HFF-Myc (cell line): ENCODE data around the gene NLRP5.
"Not testable (repeated sequence)": the region's sequence is repeated elsewhere in the genome, so short reads cannot be mapped to it uniquely, and the experiment has no call there.

ENCODE experiments used
- DNase-seq: peaks from one replicate; pipeline ENCODE4 v3.0.0-alpha.2; 2011; ENCODE audit warnings: low read depth; ENCODE audit errors: extremely low read depth
- H3K4me3 ChIP-seq: replicated peaks from 2 replicates; pipeline ENCODE4 v1.5.1; 2011; ENCODE audit warnings: low read depth, mild to moderate bottlenecking, control low read depth, low read length
- TF ChIP-seq, protein P1 (sequence below): IDR thresholded peaks from 2 replicates; pipeline ENCODE4 v1.5.1; 2012; ENCODE audit warnings: mild to moderate bottlenecking, low read depth, low read length, control low read depth; ENCODE audit errors: missing control alignments

The NLRP5 gene

DNA sequence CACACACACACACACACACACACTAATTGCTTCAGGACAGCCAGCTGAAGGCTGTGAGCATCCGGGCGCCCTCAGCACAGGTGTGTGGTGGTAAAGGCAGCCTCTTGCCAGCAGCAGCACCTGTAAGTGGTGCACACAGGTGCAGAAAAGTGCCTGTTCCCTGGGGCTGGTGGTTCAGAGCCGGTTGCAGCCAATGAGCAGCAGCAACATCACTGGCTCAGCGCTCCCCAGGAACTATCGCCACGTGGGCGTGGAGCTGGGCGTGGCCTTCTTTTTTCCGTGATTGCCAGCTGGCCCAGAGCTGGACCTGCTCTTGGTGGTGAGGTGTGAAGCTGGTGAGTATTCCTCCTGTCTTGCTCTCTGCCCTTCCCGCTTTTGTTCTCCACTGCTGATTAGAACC lies at the start of gene NLRP5:
Gene NLRP5 (plus strand): TSS at position 289 of the 400 bp plus-strand sequence.
- TF ChIP-seq, protein P1, sequence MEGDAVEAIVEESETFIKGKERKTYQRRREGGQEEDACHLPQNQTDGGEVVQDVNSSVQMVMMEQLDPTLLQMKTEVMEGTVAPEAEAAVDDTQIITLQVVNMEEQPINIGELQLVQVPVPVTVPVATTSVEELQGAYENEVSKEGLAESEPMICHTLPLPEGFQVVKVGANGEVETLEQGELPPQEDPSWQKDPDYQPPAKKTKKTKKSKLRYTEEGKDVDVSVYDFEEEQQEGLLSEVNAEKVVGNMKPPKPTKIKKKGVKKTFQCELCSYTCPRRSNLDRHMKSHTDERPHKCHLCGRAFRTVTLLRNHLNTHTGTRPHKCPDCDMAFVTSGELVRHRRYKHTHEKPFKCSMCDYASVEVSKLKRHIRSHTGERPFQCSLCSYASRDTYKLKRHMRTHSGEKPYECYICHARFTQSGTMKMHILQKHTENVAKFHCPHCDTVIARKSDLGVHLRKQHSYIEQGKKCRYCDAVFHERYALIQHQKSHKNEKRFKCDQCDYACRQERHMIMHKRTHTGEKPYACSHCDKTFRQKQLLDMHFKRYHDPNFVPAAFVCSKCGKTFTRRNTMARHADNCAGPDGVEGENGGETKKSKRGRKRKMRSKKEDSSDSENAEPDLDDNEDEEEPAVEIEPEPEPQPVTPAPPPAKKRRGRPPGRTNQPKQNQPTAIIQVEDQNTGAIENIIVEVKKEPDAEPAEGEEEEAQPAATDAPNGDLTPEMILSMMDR = no peak
- no peak for DNase-seq
- H3K4me3 ChIP-seq = no peak within 1 kb of the TSS

DNA sequence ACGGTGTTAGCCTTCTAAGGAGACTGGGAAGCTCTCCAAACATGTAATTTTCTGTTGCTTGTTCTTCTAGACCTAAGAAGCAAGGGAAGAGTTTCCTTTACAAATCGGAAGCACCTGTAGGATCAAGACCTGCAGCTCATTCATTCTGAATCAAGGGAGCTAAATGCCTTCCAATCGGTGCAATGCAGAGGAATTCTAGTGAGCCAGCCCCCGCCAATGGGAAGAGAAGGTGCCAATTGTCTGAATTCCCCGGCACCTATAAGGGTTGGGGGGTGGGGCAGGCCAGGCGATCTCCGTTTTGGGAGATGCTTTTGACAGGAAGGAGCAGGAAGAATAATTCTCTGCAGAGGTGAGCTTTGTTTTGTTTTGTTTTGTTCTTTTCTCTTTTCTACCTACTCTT lies 47.4 kb upstream of the NLRP5 start:
- no peak overlapping the region for H3K4me3 ChIP-seq
- DNase-seq = no peak
- TF ChIP-seq, protein P1 = no peak

DNA sequence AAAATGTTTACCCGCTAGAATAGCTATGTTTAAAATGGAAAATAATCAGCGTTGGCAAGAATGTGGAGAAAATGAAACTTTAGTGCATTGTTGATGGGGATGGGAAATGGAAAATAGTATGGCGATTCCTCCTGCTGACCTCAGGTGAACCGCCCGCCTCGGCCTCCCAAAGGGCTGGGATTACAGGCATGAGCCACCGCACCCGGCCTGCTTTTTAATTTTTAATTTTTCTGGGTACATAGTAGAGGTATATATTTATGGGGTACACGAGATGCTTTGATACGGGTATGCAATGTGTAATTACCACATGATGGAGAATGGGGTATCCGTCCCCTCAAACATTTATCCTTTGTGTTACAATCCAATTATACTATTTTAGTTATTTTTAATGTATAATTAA lies 46.3 kb upstream of the NLRP5 start:
- no peak overlapping the region for H3K4me3 ChIP-seq
- DNase-seq = no peak
- TF ChIP-seq, protein P1 = no peak

DNA sequence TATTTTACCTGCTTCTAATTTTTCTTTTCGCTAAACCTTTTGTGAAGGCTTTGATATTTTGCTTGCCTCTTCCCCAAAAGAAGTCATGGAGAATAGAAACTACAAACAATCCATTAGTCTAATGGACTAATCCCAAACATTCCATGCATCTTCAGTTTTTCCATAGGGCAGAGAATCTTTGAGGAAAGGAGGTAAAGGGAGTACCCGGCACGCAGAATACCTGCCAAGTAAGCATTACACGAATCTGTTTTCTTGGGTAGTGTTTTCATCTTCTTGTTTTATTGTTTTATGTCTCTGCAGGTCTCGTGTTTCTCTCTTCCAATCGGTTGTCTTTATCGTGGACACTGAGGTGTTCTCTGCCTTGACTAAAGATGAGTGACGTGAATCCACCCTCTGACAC lies 39.0 kb upstream of the NLRP5 start, which contains the start of gene NLRP8:
Gene NLRP8 (plus strand): TSS at position 301 of the 400 bp plus-strand sequence.
- TF ChIP-seq, protein P1 = no peak
- H3K4me3 ChIP-seq = no peak within 1 kb of the TSS
- no peak for DNase-seq

DNA sequence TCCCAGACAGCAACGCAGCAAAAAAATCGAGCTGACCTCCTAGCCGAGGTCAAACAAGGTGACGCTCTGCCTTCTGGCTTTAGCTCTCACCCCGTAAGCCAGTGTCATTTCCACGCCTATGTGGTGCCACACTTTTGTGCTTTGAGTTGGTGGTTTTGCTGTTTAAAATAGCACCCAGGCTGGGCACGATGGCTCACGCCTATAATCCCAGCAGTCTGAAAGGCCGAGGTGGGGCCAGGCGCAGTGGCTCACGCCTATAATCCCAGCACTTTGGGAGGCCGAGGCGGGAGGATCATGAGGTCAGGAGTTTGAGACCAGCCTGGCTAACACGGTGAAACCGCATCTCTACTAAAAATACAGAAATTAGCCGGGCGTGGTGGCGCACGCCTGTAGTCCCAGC lies 36.0 kb upstream of the NLRP5 start:
- H3K4me3 ChIP-seq, DNase-seq: not testable (repeated sequence)

DNA sequence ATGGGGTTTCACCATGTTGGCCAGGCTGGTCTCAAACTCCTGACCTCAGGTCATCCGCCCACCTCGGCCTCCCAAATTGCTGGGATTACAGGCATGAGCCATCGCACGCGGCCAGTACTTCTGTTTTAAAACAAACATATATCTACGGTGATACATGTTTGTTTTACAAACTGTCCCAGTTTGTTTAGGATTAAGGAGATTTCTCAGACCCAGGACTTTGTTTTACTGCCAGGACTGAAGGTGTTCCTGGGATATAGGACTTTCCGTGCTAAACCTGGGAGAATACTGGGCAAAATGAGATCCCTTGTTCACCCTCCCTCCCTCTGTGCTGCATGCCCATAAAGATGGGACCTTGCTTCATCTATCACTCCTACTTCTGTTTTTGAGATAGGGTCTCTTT lies 30.1 kb upstream of the NLRP5 start:
- DNase-seq = no peak
- TF ChIP-seq, protein P1 = no peak
- H3K4me3 ChIP-seq = no peak overlapping the region

DNA sequence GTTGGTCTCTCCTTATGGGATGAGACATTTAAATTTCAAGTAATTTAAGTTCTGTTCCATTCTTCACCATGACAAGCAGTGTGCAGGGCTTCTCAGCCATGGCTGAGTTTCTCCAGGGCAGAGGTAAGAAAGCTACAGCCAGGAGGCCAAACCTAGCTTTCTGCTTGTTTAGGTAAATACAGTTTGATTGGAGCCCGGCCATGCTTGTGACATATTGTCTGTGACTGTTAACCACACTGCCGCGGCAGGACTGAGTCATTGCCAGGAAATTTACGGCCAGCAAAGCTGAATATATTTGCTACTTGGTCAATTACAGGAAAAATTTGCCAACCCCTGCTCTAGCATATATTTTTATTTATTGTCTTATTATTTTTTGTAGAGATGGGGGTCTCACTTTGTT lies 28.2 kb upstream of the NLRP5 start:
- H3K4me3 ChIP-seq = no peak overlapping the region
- DNase-seq = no peak
- TF ChIP-seq, protein P1 = no peak
